Measurements from ENCODE around the gene F8. TPM values are rescaled to one million over a fixed set of nuclear protein-coding genes. Genes with fewer than 3 reads are reported as not detected.

Gene F8
- total and polyA plus RNA-seq, 9 of the 15 experiments (the other 6 are each of a cell fraction or from before 2014, with no cell fraction given), result 0.41 to 3.8 (median 0.91) TPM

- peak; percentile 5 to 61; a peak in 2 of 4 replicates for TF ChIP-seq SIN3A (IDR thresholded peaks at IDR 0.05; ENCODE audit: borderline replicate concordance in 2 of 2, control insufficient read depth in 1 of 2, low read depth in 2 of 2, low read length in 2 of 2)
- no peak for TF ChIP-seq ZNF583 (CRISPR knock-in tag; IDR thresholded peaks at IDR 0.05)
- TF ChIP-seq TCF15 (CRISPR knock-in tag; IDR thresholded peaks at IDR 0.05), result no peak
- TF ChIP-seq ZMIZ1 (IDR thresholded peaks at IDR 0.05; ENCODE audit: low read depth in 2 of 2, low read length in 2 of 2), result 0 out of 4 replicates have a peak, but pooled peaks of 1 of the 2 experiments have one; percentile 6
- TF ChIP-seq EP300 (IDR thresholded peaks at IDR 0.05; ENCODE audit: low read length), result peak; percentile 7; the same call in 1 of the 2 replicates
- peak; percentile 78 for TF ChIP-seq RBM25 (IDR thresholded peaks at IDR 0.05; ENCODE audit: low read depth, low read length, severe bottlenecking)
- TF ChIP-seq HMBOX1 (IDR thresholded peaks at IDR 0.05), result no peak
- 0 out of 2 replicates have a peak, but pooled peaks have one; percentile 2 for TF ChIP-seq JUND (IDR thresholded peaks at IDR 0.05; ENCODE audit: borderline replicate concordance, low read depth, low read length)
- no peak; the same call in 2 of the 3 replicates for TF ChIP-seq JUND (tag; IDR thresholded peaks at IDR 0.05; ENCODE audit: borderline replicate concordance, low read depth, low read length)
- no peak for TF ChIP-seq CBX2 (IDR thresholded peaks at IDR 0.05; ENCODE audit: insufficient read depth, low read length, poor library complexity, severe bottlenecking)
- peak; percentile 89 for TF ChIP-seq POLR2G (IDR thresholded peaks at IDR 0.05; ENCODE audit: low read depth, low read length)
- no peak for TF ChIP-seq NCOA1 (IDR thresholded peaks at IDR 0.05; ENCODE audit: low read depth)
- no peak for TF ChIP-seq NFATC3 (IDR thresholded peaks at IDR 0.05)
- no peak; the same call in 1 of the 2 replicates for TF ChIP-seq ETS1 (conservative IDR thresholded peaks at IDR 0.05; ENCODE audit: control insufficient read depth, low read depth, low read length)
- TF ChIP-seq NFIC (IDR thresholded peaks at IDR 0.05), result peak; percentile 31; the same call in 1 of the 2 replicates
- TF ChIP-seq STAT6 (CRISPR knock-in tag; IDR thresholded peaks at IDR 0.05), result no peak
- TF ChIP-seq ZNF717 (CRISPR knock-in tag; IDR thresholded peaks at IDR 0.05), result no peak
- no peak for TF ChIP-seq DMBX1 (CRISPR knock-in tag; IDR thresholded peaks at IDR 0.05; ENCODE audit: borderline replicate concordance)
Measured at GRCh38 chrX:154804957-154805695, 217.4 kb downstream of the F8 start, which contains the start of gene MPP1 (continued).

All from K562 (cell line).